Superior temporal gyrus (tissue), 1 donor: ENCODE results near the gene IPO7.
"Not testable (repeated sequence)": the region's sequence is repeated elsewhere in the genome, so short reads cannot be mapped to it uniquely, and the experiment has no call there.

Experiments used
- DNase-seq: peaks from one replicate; pipeline ENCODE4 v3.0.0-alpha.2; 2016; ENCODE audit errors: extremely low spot score

The IPO7 gene

DNA sequence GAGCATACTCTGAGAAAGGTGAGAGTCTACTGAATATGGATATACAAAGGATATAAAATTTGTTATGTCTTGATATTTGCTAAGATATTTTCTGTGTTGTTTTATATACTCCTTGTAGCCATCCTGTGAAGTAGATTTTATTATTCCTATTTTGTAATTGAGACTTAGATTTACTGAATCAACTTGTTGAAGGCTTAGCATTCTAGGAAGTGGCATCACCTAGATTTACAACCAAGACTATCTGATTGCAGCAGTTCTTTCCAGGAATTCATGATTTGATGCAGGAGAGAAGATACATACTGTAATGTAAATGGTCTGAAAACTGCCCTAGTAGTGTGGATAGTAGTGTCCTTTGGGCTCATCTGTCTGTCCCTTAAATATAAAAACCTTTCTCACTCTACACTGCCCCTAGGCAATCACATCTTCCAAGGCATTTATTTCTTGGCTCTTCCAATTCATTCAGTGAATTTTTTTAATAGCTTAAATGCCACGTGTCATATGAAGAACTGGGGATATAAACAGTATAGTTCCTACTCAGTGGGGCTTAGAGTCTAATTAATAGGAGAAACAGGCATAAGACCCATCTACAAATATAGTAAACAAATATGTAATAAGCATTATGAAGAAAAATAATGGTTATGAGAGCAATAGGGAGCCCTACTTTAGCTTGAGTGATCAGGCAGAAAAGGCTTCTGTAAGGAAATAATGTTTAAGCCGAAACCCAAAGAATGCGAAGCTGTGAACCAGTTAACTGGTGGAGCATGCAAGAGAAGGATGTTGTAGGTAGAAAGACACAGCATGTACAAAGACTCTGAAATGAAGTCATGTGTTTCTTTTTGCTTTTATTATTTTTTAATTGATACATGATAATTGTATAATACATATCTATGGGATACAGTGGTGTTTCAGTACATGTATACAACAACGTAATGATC is 13.6 kb downstream of the IPO7 start:
- DNase-seq = no peak

DNA sequence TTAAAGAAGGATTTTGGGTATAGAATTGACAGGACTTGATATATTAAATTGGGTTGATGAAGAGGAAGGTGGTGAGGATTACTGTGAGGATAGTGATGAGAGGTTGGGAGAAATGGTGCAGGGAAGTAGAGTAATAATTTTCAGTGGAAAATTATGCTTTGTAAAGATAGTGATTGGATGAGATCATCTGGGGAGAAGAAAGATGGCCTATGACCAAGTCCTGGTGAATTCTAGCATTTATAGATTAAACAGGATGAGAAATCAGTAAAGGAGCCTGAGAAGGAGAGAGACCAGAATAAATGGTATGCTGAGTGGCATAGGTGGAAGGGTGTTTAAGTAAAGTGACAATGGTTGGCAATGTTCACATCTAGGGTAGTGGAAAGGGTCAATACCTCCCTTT is 15.0 kb downstream of the IPO7 start:
- DNase-seq = no peak

DNA sequence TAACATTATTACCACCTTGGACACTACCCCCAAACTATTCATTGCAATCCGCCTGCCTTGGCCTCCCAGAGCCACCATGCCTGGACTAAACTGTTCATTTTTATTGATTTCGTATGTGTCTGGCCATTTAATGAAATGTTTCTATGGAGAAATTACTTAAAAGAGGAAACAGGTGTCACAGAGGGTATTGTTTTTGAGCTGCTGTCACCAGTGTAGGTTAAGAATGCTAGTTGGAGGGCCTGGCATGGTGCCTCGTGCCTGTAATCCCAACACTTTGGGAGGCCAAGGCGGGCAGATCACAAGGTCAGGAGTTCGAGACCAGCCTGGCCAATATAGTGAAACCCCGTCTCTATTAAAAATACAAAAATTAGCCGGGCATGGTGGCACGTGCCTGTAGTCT is 17.4 kb downstream of the IPO7 start:
- DNase-seq = not testable (repeated sequence)

DNA sequence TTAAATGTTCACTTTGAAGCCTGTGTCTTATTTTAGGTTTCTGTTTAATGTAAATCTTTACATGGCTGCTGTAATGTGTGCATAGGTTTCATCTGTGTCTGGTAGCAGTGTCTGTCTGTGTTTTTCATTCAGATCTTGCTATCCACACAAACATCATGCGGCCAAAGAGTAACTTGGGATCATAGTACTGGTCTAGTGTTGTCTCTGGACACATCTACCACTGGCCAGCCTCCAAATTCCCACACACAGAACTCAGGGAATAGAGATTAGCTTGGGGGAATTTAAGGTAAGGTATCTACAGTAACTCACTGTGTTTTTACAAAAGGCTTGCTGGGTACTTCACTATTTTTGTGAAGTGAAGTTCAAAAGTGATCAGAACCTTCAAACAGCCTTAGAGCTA is 44.3 kb downstream of the IPO7 start:
- no peak for DNase-seq

DNA sequence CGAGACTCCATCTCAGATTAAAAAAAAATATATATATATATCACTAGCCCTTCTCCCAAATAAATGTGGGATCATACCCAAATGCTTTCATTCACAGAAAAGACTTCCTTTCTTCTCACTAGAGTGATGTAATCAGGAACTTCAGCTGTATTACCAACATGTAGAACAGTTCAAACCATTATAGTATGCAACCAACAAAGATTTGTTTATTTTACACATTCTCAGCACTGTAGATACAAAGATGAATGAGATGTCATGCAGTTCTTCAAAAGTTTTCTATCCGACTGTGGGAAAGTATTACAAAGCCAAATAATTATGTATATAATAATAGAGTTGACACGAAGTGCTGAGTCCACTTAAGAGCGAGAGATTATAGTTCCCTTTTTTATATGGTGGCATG is 54.2 kb downstream of the IPO7 start:
- DNase-seq = no peak

DNA sequence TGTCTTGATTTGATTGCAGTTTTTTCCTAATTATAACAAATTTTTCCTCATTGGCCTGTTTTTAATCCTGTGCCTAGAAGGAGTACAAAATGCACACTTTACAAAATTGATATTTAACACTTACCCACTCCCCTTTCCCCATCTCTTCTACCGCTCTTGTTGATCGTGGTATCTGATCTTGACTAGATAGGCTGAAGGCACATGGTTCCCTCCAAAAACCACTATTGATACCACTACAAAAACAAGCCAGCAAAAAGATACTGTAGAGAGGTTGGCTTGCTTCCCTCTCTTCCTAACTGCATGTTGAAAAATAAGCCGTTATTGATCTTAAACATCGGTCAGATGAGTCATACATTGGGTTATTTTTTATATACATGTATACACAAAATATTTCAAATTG is 61.8 kb downstream of the IPO7 start:
- DNase-seq = no peak

DNA sequence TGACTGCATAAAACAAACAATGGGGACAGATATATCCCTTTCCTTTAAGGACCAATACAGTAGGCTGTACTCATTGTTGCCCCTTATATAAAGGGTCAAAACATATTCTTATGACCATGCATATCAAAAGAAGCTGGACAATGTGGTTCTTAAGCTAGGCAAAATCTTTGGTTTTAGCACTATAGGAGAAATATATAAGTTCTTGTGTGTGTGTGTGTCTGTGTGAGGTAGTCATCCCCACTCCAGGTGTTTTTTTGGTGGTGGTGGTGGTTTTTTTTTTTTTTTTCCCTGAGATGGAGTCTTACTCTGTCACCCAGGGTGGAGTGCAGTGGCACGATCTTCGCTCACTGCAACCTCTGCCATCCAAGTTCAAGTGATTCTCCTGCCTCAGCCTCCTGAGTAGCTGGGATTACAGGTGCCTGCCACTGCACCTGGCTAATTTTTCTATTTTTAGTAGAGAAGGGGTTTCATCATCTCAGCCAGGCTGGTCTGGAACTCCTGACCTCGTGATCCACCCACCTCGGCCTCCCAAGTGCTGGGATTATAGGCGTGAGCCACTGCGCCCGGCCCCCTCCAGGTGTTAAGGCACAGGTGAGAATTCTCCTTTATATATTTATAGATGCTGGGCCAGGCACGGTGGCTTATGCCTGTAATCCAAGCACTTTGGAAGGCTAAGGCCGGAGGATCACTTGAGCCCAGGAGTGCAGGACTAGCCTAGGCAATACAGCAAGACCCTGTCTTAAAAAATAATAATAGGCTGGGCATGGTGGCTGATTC is 64.3 kb downstream of the IPO7 start:
- DNase-seq = no peak

DNA sequence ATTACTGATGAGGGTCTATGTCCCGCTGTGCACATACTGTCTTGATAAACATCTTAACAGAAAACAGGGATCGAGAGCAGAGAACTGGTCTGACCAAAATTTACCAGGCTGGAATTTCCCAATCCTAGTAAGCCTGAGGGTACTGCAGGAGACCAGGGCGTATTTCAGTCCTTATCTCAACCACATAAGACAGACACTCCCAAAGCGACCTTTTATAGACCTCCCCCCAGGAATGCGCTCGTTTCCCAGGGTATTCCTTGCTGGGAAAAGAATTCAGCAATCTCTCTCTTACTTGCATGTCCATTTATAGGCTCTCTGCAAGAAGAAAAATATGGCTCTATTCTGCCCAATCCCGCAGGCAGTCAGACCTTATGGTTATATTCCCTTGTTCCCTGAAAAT is 67.6 kb downstream of the IPO7 start:
- not testable (repeated sequence) for DNase-seq

DNA sequence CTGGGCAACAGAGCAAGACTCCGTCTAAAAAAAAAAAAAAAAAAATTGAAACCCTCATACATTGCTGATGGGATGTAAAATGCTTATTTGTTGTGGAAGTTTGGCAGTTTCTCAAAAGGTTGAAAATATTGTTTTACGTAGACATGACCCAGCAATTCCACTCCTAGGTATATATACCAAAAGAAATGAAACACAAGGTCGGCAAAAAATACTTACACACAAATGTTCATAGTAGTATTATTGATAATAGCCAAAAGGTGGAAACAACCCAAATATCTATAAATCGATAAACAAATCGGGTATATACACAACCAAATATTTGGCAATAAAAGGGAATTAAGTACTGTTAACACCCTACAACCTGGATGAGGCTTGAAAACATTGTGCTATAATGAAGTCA is 71.3 kb downstream of the IPO7 start:
- DNase-seq = no peak

DNA sequence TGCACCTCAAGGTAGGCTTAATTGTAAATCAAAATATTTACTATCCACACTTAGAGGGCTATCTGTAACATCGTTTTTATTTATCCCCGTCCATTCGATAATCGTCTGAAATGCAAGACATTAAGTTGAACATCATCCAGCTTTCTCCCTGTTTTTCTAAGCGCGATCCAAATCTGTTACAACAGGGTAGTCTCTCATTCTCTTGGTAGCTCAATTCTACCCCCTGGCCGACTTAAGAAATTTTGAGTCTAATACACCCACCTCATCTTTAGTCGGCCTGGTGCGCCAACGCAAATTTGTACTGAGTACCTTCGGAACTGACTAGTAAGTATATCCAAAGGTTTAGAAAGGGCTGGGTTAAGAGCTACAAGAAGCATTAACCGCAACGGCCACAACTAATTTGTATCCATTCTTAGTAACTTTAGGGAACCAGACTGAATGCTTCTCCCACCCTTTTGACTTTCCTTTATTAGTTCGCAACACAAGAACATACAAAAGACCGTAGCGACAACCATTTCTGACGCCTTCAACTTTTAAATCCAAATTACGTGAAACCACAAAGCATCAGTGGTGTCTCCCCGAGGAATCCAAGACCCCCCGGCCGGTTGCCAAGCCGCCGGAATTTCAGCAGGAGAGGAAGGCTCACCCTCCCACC is 75.3 kb downstream of the IPO7 start:
- peak; percentile 64 for DNase-seq

DNA sequence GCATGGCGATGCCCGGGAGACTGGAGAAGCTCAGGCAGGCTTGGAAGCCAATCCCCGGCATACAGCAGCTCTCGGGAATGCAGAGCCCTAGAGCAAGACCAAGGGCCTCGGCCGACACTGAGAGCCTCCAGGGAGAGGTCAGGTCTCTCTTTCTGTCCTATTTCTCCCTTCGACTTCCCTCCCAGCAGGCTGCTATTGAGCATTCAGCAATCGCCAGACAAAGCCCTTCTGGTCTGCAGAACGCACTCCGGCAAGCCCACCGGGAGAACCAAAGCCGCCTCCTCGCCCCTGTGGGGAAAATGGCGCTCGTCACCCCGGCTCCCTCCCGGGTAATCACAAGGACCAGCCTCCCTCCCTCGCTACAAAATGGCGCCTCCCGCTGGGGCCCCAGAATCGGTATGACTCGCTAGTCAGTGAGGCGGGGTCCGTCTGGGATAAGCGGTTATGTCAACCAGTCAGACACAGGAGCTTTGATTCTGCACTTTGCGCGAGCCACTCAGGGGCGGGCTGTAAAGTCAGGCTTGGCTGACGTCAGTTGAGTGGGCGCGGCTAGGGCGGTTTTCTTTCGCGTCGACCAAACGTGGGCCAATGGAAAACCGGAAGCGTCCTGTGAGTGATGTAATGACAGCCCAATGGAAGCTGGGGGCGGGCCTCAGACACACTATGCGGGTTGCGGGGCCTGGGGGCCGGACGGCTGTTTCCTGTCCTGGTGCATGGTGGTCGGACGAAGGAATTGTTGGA is 76.0 kb downstream of the IPO7 start, which contains the start of gene ZNF143:
Gene ZNF143, plus strand, starts transcription at position 691 of the 741 bp plus-strand sequence. CDS start 10,297 bp downstream, outside the sequence.
- DNase-seq = peak; percentile 100

DNA sequence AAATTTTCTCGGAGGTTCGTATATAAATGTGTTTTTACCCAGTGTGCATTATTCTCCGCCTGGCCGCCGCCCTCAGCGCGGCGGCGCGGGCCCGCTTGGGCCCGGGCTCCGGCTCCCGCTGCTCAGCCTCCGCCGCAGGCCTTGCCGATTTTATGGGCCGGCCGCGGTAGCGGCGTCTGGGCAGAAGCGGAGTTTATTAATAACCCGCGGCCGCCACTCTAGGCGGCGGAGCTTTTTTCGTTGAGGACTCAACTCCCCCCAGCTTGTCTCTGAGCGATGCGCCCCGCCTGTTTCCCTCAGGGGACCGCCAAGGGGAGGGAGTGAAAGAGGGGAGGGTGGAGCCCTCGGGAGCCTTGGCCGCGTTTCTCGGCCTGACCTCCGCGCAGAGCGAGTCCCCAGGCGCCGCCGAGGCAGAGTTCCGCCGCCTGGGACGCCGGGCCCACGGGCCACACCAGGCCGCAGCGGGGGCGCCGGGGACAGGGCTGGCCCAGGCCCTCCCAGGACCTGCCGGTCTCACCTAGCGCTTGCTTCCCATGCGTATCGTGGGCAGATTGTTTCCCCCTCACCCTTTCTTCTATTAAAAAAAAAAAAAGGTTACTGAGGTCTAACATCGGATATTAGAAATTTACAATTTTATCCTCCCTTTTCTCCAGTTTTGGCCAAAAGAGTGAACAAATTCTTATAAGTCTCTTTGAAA is 76.8 kb downstream of the IPO7 start:
- DNase-seq = peak; percentile 87

DNA sequence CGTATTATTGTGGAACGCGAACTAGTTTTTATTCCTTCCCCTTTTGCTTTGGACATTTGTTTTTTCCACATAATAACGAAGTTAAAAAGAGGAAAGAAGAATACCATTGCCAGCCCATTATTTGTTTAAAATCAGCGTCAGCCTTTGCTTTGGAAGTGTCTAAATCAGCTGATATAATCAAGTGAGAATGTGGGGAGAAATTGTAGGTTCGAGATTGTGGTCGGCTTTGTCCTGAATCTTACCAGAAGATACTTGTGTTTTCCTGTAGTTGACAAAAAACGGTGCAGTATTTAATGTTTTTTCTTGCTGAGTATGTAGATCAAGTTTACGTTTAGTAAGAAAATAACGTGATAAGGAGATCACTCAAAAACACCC is 77.3 kb downstream of the IPO7 start:
- DNase-seq = peak; percentile 69

DNA sequence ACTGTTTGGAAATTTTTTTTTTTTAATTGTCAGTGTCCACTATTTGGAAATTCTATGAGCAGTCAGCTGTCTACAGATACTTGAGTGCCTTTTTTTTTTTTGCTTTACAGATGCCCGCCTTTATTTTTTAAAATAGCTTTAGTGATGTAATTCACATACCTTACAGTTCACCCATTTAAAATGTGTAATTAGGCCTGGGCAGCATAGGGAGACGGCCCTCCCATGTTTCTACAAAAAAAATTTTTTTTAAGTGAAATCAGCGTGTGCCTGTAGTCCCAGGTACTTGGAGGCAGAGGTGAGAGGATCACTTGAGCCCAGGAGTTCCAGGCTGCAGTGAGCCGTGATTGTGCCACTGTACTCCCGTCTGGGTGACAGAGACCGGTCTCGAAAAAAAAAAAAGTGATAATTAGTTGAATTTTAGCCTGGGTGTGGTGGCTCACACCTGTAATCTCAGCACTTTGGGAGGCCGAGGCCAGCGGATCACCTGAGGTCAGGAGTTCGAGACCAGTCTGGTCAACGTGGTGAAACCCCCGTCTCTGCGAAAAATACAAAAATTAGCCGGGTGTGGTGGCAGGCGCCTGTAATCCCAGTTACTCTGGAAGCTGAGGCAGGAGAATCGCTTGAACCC is 77.8 kb downstream of the IPO7 start:
- no peak for DNase-seq

DNA sequence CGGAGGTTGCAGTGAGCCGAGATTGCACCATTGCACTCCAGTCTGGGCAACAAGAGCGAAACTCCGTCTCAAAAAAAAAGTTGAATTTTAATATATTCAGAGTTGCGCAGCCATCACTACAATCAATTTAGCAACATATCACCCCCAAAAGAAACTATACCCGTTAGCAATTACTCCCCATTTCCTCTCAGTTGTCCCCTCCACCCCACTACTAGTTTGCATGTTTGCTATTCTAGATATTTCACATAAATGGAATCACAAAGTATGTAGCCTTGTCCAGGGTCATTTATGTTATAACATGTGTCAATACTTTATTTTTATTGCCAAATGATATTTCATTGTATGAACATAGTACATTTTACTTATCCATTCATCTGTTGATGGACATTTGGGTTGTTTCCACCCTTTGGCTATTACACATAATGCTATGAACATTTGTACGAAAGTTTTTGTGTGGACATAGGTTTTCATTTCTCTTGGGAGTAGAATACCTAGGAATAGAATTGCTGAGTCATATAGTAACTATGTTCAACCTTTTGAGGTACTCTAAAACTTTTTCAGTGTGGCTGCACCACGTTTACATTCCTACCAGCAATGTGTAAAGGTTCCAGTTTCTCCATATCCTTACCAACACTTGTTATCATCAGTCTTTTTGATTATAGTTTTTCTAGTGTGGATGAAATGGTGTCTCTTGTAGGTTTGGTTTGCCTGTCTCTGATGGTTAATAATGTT is 78.5 kb downstream of the IPO7 start:
- no peak for DNase-seq

DNA sequence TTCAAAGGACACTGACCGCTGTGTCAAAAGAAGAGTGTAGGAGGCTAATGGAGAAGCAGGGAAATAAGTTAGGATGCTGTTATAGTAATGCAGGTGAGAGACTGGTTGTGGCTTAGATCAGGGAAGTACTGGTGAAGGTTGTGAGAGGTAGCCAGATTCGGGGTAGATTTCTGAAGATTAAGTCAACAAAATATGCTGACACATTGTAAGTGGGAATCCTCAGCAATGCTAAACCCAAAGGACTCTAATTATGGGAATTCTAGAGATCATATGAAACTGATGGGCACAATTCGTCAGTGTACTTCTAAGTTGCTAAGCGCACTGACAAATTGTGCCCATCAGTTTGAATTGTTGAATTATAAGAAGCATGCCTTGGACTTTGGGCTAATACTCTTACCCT is 86.3 kb downstream of the IPO7 start:
- no peak for DNase-seq

DNA sequence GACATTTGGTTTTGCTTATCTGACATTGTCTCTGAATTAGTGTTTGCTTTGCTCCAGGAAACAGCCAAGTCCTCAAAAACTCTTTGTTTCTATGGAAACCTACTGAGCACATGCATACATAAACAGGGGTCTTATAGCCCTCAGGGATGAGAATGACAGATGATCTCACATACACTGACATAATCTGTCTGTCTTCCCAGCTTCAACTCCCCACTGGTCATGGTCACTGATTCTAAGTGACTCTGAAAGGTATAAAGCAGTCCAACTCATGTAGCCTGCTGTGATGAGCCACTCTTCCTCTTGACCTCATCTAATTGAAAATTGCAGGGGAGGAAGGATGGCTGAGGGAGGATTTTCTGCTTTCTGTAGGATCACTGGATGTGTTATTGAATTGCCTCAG is 89.0 kb downstream of the IPO7 start:
- DNase-seq = no peak

DNA sequence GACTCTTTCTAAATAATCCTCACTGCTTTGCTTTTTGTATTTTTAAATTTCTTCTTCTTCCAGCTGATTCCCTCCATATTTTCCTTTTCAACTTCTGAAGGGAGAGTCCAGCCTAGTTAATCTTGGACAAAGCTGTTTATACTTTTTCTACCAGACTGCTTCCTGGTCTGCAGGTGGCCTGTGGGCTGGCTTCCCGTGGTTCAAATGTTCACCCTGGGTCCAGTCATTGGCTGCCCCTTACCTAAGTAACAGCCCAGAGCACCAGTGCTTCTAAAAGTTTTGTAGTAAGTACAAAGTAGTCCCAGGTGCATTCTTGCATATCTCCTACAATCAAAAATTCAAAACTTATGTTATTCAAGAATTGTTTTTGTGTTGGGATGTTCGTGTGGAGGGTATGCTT is 95.4 kb downstream of the IPO7 start:
- DNase-seq = no peak

DNA sequence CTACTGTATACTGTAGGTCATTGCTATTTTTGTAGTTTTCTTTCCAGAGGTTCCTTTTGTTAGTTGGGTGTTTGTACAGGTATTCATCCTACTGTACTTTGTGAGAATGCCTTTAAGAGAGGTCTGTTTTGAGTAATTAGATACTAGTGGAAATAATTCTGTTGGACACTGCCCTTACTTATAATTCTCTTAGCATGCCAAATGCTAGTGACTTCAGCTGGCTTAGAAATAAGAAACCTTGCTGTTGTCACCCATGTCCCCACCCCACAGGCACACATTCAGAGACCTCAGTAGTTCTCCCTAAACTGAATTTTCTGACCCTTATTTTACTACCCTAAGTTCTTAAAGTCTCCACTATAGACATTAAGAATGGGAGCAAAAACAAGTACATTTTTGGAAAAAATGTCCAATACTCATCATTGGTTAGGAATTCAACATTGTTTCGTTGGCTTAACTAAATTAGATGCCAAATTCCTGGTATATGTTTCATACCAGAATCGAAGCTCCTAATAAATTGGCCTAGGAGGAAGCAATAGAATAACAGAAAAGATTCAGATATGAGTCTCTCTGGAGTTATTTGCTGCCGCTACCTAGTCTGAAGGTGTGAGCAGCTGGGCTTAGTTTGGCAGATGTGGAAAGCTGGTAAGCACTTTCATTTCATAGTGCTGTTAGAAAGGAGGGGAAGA is 104.8 kb downstream of the IPO7 start:
- DNase-seq = no peak
